GM12874 (cell line): ENCODE results near the gene FHAD1.

Source experiments
- TF ChIP-seq, protein P1 (sequence below): IDR thresholded peaks from 2 replicates; pipeline ENCODE4 v1.5.1; 2011; ENCODE audit warnings: low read depth, mild to moderate bottlenecking, control low read depth, low read length, moderate library complexity; ENCODE audit not compliant: insufficient read depth

The FHAD1 gene

DNA sequence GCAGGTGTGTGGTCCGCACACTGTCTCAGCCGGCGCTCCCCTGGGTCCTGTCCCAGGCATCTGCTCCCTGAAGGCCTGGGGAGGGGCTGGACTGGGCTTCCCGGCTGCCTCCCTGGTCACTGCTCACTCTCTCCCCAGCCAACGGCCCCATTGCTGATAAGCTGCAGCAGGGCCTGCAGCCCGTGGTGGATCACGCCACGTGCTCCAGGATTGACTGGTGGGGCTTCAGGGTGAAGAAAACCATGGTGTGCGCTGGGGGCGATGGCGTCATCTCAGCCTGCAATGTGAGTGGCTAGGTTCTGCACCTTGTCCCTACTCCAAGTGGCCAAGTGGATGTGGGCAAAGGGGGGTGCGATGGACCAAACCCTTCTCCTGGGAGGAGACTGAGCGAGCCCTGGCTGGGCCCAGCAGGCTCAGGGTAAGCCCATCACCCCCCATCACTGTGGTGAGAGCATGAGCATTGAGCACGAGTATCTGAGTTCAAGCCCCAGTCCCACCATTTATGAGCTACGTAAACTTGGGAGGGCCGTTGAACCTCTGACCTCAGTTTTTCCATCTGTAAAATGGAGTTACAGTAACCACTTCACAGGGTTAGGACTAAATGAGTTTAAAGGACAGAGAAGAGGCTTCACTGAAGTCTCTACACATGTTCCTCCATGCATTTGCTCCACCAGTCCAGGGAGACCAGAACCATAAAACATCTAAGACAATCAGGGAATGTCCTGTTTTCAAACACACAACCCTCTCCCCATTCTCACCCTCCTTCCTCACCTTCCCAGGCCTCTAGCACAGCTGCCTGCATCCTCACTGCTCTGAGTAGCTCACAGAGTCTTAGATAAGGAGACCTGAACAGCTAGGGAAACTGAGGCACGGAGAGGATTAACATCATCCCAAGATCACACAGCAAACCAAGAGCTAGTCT is 197.7 kb downstream of the FHAD1 start:
- TF ChIP-seq, protein P1, sequence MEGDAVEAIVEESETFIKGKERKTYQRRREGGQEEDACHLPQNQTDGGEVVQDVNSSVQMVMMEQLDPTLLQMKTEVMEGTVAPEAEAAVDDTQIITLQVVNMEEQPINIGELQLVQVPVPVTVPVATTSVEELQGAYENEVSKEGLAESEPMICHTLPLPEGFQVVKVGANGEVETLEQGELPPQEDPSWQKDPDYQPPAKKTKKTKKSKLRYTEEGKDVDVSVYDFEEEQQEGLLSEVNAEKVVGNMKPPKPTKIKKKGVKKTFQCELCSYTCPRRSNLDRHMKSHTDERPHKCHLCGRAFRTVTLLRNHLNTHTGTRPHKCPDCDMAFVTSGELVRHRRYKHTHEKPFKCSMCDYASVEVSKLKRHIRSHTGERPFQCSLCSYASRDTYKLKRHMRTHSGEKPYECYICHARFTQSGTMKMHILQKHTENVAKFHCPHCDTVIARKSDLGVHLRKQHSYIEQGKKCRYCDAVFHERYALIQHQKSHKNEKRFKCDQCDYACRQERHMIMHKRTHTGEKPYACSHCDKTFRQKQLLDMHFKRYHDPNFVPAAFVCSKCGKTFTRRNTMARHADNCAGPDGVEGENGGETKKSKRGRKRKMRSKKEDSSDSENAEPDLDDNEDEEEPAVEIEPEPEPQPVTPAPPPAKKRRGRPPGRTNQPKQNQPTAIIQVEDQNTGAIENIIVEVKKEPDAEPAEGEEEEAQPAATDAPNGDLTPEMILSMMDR = no peak

DNA sequence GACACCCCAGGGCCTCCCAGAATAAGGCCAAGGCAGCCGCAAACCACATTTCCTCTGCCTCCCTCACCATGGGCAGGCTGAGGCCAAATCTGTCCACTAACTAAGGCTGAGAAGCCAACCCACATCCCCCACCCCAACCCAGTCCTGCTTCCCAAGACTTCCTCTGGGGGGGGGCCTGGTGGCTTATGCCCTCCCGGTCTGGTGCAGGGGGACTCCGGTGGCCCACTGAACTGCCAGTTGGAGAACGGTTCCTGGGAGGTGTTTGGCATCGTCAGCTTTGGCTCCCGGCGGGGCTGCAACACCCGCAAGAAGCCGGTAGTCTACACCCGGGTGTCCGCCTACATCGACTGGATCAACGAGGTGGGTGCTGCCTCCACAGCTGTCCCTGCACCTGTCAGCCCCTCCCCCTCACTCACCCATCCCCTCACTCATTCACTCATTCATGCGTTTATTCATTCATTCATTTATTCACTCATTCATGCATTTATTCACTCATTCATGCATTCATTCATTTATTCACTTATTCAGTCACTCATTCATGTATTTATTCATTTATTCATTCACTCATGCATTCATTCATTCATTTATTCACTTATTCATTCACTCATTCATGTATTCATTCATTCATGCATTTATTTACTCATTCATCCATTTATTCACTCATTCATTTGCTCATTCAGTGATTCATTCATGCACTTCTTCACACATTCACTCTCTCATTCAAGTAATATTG is 198.5 kb downstream of the FHAD1 start:
- TF ChIP-seq, protein P1 = no peak

DNA sequence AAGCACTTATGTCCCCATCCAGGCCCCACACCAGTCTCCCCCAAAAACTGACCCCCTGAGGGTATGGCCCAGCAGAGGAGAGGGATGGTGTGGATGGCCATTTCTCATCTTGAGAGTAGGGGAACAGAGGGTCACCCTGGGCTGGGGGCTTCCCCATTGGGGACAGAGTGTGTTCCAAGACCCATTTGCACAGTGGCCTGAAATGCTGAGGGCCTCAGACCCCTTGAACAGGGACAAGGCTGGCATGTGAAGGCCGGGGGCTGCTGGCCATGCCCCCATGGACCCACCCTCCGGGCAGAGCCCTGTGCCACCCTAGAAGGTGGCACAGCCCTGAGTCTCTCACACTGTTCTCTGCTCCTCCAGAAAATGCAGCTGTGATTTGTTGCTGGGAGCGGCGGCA is 199.2 kb downstream of the FHAD1 start:
- TF ChIP-seq, protein P1 = no peak
